Neutrophil (primary cell): ENCODE measurements around the gene ANKRD44.

Source experiments
- H3K27ac ChIP-seq: fragments of 200-600 bp; sonication (generic); 2 replicates; pipeline ENCODE4 v1.5.1; 2016; ENCODE audit warnings: mild to moderate bottlenecking, moderate library complexity
- H3K27me3 ChIP-seq: fragments of 200-600 bp; sonication (generic); 2 replicates; pipeline ENCODE4 v1.6.0; 2016; ENCODE audit warnings: mild to moderate bottlenecking
- H3K36me3 ChIP-seq: fragments of 200-600 bp; sonication (generic); 2 replicates; pipeline ENCODE4 v1.5.1; 2017
- H3K4me1 ChIP-seq, 2 experiments: fragments of 200-600 bp in 1 of 2; sonication (generic) in 1 of 2; 1 replicate in 1 of 2; 2 replicates in 1 of 2; pipeline versions ENCODE4 v1.5.1 to v1.6.1; 2013 to 2016; ENCODE audit warnings: low read depth in 1 of 2, low read length in 1 of 2, mild to moderate bottlenecking in 1 of 2, moderate library complexity in 1 of 2; ENCODE audit not compliant: control insufficient read depth in 1 of 2, insufficient read depth in 1 of 2
- H3K4me3 ChIP-seq, 2 experiments: fragments of 200-600 bp in 1 of 2; sonication (generic) in 1 of 2; 1 replicate in 1 of 2; 2 replicates in 1 of 2; pipeline ENCODE4 v1.5.1; 2013 to 2016; ENCODE audit warnings: low read depth in 1 of 2, low read length in 1 of 2, mild to moderate bottlenecking in 1 of 2, moderate library complexity in 1 of 2
- H3K9me3 ChIP-seq: fragments of 200-600 bp; sonication (generic); 2 replicates; pipeline ENCODE4 v1.5.1; 2016
- TF ChIP-seq, protein P1 (sequence below): fragments of 200-600 bp; sonication (generic); IDR thresholded peaks from 2 replicates; pipeline ENCODE4 v1.5.1; 2016; ENCODE audit warnings: antibody characterized with exemption

The ANKRD44 gene

DNA sequence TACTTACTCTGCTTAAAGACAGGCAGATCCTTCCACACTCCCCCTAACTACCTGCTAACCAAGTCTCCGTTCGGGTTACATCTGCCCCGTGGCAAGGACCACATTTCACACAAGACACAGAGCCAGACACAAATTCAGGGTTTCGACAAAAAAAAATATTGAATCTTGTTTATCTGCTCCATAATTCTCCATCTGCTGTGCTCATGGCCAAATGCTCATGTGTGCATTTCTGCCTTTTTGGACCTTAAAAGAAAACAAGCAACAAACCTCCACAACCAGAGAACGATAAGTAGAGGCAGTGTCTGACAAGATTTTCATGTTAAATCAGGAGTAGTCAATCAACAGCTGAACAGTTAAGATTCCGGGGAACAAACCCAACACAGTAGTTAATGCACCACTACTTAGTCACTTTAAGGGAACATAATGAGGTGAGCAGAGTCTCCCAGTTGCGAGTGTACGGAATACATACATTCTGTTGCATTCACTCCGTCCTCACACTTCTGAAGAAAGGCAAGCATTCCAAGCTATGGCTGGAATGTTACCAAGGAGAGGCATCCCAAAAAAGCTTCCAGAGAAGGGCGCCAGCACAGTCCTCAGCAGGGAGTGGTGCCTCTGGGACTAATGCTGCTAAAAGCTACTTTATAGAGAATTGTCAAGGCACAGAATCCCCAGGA is 121.0 kb downstream of the ANKRD44 start:
- H3K9me3 ChIP-seq, result no peaks in the 10 kb centered on the region
- H3K4me1 ChIP-seq, result peaks cover 14 to 21% of the 10 kb centered on the region in 2 experiments
- no peak overlapping the region for H3K27ac ChIP-seq
- TF ChIP-seq, protein P1, sequence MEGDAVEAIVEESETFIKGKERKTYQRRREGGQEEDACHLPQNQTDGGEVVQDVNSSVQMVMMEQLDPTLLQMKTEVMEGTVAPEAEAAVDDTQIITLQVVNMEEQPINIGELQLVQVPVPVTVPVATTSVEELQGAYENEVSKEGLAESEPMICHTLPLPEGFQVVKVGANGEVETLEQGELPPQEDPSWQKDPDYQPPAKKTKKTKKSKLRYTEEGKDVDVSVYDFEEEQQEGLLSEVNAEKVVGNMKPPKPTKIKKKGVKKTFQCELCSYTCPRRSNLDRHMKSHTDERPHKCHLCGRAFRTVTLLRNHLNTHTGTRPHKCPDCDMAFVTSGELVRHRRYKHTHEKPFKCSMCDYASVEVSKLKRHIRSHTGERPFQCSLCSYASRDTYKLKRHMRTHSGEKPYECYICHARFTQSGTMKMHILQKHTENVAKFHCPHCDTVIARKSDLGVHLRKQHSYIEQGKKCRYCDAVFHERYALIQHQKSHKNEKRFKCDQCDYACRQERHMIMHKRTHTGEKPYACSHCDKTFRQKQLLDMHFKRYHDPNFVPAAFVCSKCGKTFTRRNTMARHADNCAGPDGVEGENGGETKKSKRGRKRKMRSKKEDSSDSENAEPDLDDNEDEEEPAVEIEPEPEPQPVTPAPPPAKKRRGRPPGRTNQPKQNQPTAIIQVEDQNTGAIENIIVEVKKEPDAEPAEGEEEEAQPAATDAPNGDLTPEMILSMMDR, result no peak
- no peaks in the 10 kb centered on the region for H3K27me3 ChIP-seq
- peaks cover 18% of the 10 kb centered on the region for H3K36me3 ChIP-seq
- no peak overlapping the region for H3K4me3 ChIP-seq

DNA sequence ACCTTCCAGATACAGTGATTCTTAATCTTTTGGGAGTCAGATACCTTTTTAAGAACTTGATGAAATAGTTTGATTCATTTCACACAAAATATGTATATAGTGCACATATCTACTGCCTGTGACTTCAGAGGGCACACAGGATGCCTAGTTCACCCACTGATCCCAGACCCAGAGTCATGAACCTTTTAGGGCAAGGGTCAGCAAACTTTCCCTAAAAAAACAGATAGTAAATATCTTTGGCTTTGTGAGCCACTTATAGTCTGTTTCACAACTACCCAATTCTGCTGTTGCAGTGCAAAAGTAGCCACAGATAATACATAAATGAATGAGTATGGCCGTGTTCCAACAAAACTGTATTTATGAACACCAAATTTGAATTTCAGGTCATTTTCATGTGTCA is 124.9 kb downstream of the ANKRD44 start:
- peaks cover 0 to 5% of the 10 kb centered on the region in 2 experiments for H3K4me1 ChIP-seq
- H3K27me3 ChIP-seq, result no peaks in the 10 kb centered on the region
- peak overlapping the region; percentile 39 for H3K27ac ChIP-seq
- no peak overlapping the region for H3K4me3 ChIP-seq
- TF ChIP-seq, protein P1, result no peak
- H3K9me3 ChIP-seq, result no peaks in the 10 kb centered on the region
- peaks cover 38% of the 10 kb centered on the region for H3K36me3 ChIP-seq

DNA sequence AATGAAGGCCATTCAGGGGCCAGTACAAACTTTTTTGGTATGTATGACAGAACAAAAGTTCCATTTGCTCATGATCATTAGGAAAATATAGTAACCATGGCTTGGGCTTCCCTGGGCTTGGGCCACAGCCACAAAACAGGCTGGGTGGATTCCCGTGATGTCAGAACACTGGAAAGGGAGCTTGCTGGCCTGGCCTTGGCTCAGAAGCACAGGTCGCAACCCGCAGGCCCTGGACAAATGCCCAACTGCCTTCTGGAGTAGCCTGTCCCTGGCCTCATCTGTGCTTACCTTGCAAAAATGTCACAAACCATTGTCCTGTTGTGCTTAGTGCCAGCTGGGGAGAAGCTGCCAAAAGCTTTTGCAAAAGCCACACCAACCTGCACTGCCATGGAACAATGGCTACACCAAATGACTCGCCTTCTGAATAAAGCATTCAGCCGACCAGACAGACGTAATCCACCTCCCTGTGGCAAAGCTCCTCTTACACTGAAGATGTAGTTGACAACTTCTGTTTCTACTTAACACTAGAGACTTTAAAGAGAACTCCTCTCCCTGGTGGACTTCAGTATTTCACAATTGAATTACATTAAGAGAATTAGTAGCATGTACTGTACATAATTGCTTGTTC is 125.5 kb downstream of the ANKRD44 start:
- Histone ChIP-seq H3K4me1 (peaks cover 0 to 5% of the 10 kb centered on the region in 2 experiments), H3K9me3 (no peaks in the 10 kb centered on the region), H3K36me3 (peaks cover 42% of the 10 kb centered on the region), H3K27ac (peak overlapping the region; percentile 39), H3K4me3 (no peak overlapping the region), H3K27me3 (no peaks in the 10 kb centered on the region)
- TF ChIP-seq, protein P1, result no peak

DNA sequence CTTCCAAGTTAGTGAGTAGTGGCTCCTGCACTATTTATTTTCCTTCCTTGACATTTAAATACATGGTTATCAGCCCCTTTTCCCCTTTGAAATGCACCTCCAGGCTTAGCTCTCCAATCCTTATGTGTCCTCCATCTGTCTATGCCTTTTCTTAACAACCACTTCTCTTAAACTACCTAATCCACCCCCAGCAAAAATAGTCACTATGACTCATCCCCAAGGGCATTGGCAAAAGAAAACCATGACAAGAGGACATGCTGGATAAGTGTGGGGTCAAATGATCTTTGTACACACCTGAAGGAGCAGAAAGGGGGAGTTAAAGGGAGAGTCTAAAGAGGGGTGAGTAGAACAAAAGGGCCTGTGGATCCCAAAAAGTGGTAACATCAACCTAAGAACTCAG is 127.2 kb downstream of the ANKRD44 start:
- Histone ChIP-seq H3K27me3 (no peaks in the 10 kb centered on the region), H3K4me3 (no peak overlapping the region), H3K36me3 (peaks cover 50% of the 10 kb centered on the region), H3K4me1 (peaks cover 0 to 4% of the 10 kb centered on the region in 2 experiments), H3K9me3 (no peaks in the 10 kb centered on the region), H3K27ac (no peak overlapping the region)
- TF ChIP-seq, protein P1, result no peak

DNA sequence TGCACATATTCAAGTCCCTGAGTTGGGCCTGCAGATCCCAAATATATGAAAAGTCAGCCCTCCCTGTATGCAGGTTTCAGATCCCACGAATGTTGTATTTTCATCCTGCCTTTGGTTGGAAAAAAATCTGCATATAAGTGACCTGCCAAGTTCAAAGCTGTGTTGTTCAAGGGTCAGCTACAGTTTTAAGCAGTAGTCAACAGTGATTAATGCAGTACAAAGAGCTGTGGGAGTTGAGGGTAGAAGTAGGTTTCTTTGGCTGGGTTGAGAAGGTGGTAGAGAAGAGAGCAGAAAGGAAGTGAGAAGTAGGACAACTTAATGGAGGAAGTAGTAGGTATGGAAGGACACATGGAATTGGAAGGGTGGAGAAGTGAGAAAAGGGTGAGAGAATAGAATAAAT is 127.9 kb downstream of the ANKRD44 start:
- no peaks in the 10 kb centered on the region for H3K27me3 ChIP-seq
- H3K9me3 ChIP-seq, result no peaks in the 10 kb centered on the region
- TF ChIP-seq, protein P1, result no peak
- peaks cover 50% of the 10 kb centered on the region for H3K36me3 ChIP-seq
- H3K27ac ChIP-seq, result peak overlapping the region; percentile 19
- no peaks in the 10 kb centered on the region for H3K4me1 ChIP-seq
- no peak overlapping the region for H3K4me3 ChIP-seq
